GM03348 (cell line): ENCODE data around the gene CARMIL3.

Experiments used
- DNase-seq: peaks from one replicate; pipeline ENCODE4 v3.0.0; 2012; ENCODE audit warnings: low spot score

Gene CARMIL3

DNA sequence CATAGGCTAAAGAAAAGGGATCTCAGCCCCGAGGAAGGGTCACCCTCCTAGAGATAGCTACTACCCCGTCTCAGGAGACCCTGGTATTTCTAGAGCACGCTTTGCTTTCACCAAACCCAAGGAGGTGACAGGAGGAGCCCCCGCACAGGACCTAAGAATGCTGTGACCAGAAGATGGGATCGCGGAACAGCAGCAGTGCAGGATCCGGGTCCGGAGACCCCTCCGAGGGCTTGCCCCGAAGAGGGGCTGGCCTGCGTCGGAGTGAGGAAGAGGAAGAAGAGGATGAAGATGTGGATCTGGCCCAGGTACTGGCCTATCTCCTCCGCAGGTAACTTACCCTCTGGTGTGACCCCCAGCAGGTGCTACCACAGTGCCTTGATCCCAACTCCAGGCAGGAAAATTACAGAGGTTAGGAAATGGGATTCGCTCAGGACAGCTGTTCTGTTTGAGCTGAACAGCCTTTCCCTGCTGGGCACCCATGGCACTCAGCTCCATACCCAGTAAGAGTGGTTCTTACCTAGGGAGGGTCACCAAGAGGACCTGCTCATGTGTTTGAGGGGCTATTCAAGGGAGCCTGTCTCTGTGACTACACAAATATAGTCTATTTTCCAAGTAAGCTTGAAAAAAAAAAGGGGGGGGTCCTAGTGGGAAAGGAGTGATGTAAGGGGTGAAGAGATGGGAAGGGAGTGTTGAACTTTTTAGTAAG lies 63.8 kb downstream of the CARMIL3 start:
- DNase-seq: no peak

DNA sequence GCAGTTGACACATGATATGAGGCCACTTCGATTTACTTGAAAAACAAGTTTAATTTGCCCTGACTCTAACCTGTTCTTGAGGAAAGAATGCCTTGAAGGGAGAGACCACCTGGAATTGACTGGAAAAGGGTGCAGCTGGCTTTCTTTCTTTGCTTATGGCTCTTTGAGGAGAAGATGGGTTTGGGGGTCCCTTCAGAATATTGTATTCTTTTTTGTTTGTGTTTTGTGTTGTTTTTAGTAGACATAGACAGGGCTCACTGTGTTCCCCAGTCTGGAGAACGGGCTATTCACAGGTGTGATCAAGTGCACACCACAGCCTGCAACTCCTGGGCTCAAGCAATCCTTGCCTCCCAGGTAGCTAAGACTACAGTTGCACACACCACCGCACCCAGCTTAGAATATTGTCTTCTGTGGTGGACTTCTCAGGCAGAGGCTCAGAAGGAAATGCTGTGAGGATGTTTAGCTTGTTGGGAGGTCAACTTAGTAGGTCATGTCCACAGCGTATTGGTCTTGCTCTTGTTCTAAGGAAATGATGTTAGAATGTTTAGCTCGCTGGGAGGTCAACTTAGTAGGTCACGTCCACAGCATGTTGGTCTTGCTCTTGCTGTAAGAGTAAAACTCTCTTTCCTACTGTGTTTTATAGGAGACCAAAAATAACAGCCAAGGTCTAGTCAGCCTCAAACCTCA lies 64.5 kb downstream of the CARMIL3 start:
- DNase-seq: no peak

DNA sequence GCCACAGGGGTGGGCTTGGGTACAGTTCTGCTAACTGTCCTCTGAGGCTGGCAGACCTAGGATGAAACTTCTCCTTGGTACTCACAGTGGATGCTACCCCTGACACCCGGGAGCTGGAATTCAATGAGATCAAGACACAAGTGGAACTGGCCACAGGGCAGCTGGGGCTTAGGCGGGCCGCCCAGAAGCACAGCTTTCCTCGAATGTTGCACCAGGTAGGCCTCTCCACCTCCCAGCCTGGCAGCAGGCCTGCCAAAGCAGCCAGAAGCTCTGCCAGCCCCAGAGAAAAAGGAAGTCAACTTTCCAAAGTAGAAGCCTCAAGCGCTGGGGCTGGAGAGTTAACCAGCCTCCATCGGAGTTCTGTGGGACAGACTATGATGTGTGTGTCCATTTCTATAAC lies 65.4 kb downstream of the CARMIL3 start:
- DNase-seq: no peak
